ENCODE data around the gene GTF3C4.

The GTF3C4 gene

DNA sequence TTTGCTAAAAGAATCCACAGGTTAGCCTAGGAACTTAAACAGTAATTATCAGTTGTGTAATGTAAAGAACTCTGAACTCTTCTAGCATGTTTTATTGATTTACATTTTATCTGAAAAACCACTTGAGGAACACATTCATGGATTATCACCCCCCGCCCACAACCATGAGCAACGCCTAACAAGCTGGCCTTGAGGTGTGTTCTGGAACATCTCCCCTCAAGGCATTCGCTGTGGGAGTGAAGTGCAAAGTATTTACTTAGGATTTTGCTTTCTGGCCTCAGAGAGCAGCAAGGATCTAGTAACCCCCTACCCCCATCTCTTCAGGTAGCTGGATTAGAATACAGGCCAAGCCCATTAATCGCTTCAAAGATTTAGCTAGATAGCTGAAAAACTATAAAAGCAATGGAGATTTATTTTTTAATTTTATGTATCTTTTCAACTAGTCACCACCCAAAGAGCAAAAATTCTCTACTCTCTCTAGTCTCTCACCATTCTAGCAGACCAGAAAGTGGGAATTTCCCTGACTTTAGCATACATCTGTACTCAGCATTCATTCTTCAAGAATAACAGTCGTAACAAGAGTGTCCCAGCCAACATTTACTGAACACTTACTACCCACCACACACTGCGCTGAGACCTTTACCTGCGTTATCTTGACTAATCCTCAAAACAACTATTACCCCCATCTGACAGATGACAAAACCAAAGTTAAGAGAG lies 37.7 kb upstream of the GTF3C4 start:
- Histone ChIP-seq H3K4me1 (ENCODE audit: control insufficient read depth in 2 of 2, insufficient read depth in 2 of 2, low read length in 2 of 2) (peaks cover 0 to 20% of the 10 kb centered on the region in 2 donors), H3K9ac (ENCODE audit: low read depth in 1 of 2, low read length in 2 of 2) (no peak overlapping the region), H3K36me3 (ENCODE audit: control insufficient read depth in 2 of 2, insufficient read depth in 2 of 2, low read length in 2 of 2) (peaks cover 11 to 42% of the 10 kb centered on the region in 2 donors), H3K4me3 (ENCODE audit: low read length in 2 of 2) (no peak overlapping the region), H3K27me3 (ENCODE audit: control insufficient read depth in 2 of 2, insufficient read depth in 2 of 2, low read length in 2 of 2) (no peaks in the 10 kb centered on the region), H3K27ac (ENCODE audit: low read depth in 2 of 2, low read length in 2 of 2) (no peak overlapping the region), H3K9me3 (ENCODE audit: control insufficient read depth in 2 of 2, low read length in 2 of 2) (no peaks in the 10 kb centered on the region)

DNA sequence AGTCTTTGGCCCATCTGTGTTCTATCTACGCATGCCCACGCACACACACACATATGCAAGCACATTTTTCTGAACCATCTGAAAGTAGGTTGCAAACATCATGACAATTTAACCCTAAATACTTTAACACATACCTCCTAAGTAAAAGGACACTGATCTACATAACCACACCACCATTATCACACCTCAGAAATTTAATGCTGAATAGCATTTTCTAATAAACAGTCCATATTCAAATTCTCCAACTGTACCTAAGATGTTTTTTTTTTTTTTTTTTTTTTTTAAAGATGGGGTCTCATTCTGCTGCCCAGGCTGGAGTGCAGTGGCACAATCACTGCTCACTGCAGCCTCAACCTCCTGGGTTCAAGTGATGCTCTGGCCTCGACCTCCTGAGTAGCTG lies 35.9 kb upstream of the GTF3C4 start:
- Histone ChIP-seq H3K4me1 (ENCODE audit: control insufficient read depth in 2 of 2, insufficient read depth in 2 of 2, low read length in 2 of 2) (peaks cover 0 to 32% of the 10 kb centered on the region in 2 donors), H3K27ac (ENCODE audit: low read depth in 2 of 2, low read length in 2 of 2) (no peak overlapping the region), H3K4me3 (ENCODE audit: low read length in 2 of 2) (no peak overlapping the region), H3K27me3 (ENCODE audit: control insufficient read depth in 2 of 2, insufficient read depth in 2 of 2, low read length in 2 of 2) (no peaks in the 10 kb centered on the region), H3K36me3 (ENCODE audit: control insufficient read depth in 2 of 2, insufficient read depth in 2 of 2, low read length in 2 of 2) (peaks cover 8 to 27% of the 10 kb centered on the region in 2 donors), H3K9me3 (ENCODE audit: control insufficient read depth in 2 of 2, low read length in 2 of 2) (no peaks in the 10 kb centered on the region), H3K9ac (ENCODE audit: low read depth in 1 of 2, low read length in 2 of 2) (no peak overlapping the region)

DNA sequence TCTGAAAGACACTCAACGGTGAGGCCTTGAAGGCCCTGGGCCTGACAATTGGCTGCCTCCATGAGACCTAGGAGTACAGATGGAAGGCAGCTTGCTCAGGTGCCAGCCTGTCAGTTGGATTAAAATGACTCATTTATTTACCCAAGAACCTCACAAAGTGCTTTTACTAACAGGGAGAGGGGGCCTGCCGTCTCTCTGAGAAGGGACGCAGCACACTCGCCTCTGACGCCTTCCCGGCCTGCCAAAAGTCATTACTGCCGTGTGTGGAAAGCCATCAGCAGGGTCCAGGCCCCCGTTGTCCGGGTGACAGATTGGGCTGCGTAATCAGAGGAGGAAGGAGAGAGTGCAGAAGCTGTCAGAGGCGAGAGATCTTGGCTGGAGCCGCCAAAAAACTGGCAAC lies 32.9 kb upstream of the GTF3C4 start:
- Histone ChIP-seq H3K9me3 (ENCODE audit: control insufficient read depth in 2 of 2, low read length in 2 of 2) (no peaks in the 10 kb centered on the region), H3K9ac (ENCODE audit: low read depth in 1 of 2, low read length in 2 of 2) (peak overlapping the region in 1 of 2 donors; percentile 38), H3K27me3 (ENCODE audit: control insufficient read depth in 2 of 2, insufficient read depth in 2 of 2, low read length in 2 of 2) (no peaks in the 10 kb centered on the region), H3K36me3 (ENCODE audit: control insufficient read depth in 2 of 2, insufficient read depth in 2 of 2, low read length in 2 of 2) (peaks cover 6 to 16% of the 10 kb centered on the region in 2 donors), H3K4me3 (ENCODE audit: low read length in 2 of 2) (no peak overlapping the region), H3K27ac (ENCODE audit: low read depth in 2 of 2, low read length in 2 of 2) (peak overlapping the region in 1 of 2 donors; percentile 58), H3K4me1 (ENCODE audit: control insufficient read depth in 2 of 2, insufficient read depth in 2 of 2, low read length in 2 of 2) (peaks cover 4 to 36% of the 10 kb centered on the region in 2 donors)

DNA sequence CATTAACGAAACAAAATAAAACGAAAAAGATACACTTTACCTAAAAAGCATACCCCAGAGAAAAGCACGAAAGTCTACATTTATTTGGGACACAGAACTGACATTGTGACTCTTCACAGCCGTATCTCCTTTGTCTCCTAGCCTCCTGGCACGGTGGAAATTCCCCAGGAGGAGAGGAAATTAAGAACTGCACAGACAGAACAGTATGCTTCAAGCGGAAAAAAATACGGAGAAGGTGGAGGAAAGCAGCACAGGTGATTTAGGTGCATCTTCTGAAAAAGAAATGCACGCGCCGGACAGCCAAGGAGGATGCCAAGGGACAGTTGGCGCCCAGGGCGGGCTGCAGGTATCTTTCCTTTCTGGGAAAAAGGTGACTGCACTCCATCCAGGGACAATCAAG lies 32.5 kb upstream of the GTF3C4 start:
- peaks cover 6 to 19% of the 10 kb centered on the region in 2 donors for H3K36me3 ChIP-seq (ENCODE audit: control insufficient read depth in 2 of 2, insufficient read depth in 2 of 2, low read length in 2 of 2)
- peaks cover 4 to 32% of the 10 kb centered on the region in 2 donors for H3K4me1 ChIP-seq (ENCODE audit: control insufficient read depth in 2 of 2, insufficient read depth in 2 of 2, low read length in 2 of 2)

DNA sequence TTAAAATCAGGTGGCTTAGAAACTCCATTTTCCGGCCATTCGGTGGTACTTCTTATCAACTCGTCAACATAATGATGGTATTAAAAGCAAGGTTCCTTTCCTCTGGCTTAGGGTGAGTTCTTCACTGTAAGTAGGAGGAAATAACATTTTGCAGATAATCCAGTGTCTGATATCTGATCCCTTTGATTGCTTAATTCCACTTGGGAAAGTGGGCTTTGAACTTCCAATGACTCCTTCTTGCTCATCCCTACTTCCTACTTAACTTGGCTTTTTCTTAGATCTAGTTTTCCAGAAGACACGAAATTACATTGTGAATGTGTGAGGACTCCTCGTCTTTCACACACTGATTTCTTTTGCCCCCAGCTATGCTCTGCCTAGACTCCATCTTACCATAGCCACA lies 32.0 kb upstream of the GTF3C4 start:
- Histone ChIP-seq H3K9me3 (ENCODE audit: control insufficient read depth in 2 of 2, low read length in 2 of 2) (no peaks in the 10 kb centered on the region), H3K4me3 (ENCODE audit: low read length in 2 of 2) (no peak overlapping the region), H3K9ac (ENCODE audit: low read depth in 1 of 2, low read length in 2 of 2) (no peak overlapping the region), H3K27ac (ENCODE audit: low read depth in 2 of 2, low read length in 2 of 2) (no peak overlapping the region), H3K27me3 (ENCODE audit: control insufficient read depth in 2 of 2, insufficient read depth in 2 of 2, low read length in 2 of 2) (no peaks in the 10 kb centered on the region), H3K36me3 (ENCODE audit: control insufficient read depth in 2 of 2, insufficient read depth in 2 of 2, low read length in 2 of 2) (peaks cover 6 to 21% of the 10 kb centered on the region in 2 donors), H3K4me1 (ENCODE audit: control insufficient read depth in 2 of 2, insufficient read depth in 2 of 2, low read length in 2 of 2) (peaks cover 4 to 29% of the 10 kb centered on the region in 2 donors)

More for the DNA sequence above, 32.5 kb upstream of the GTF3C4 start:
- Histone ChIP-seq H3K27ac (ENCODE audit: low read depth in 2 of 2, low read length in 2 of 2) (peak overlapping the region in 1 of 2 donors; percentile 58), H3K9me3 (ENCODE audit: control insufficient read depth in 2 of 2, low read length in 2 of 2) (no peaks in the 10 kb centered on the region), H3K4me3 (ENCODE audit: low read length in 2 of 2) (no peak overlapping the region), H3K27me3 (ENCODE audit: control insufficient read depth in 2 of 2, insufficient read depth in 2 of 2, low read length in 2 of 2) (no peaks in the 10 kb centered on the region), H3K9ac (ENCODE audit: low read depth in 1 of 2, low read length in 2 of 2) (no peak overlapping the region)

DNA sequence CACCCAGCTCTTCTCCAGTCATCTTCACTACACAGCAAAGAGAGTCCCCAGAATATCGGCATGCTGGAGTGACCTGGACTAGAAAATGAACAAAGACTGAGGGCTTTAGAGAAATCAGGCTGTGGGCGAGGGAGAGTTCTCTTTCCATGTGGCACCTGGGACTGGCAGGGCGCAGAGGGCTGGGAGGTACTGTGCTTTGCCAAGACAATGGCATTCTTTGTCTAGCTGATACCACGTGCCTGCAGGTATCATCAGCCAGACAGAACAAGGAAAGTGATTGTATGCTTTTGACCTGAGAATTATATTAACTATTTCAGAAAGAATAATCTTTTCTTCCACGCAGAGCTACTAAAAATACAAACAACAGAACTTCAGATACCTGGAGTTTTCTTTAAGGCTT lies 30.9 kb upstream of the GTF3C4 start:
- peak overlapping the region; percentile 40 to 59 for H3K27ac ChIP-seq (ENCODE audit: low read depth in 2 of 2, low read length in 2 of 2)
- no peak overlapping the region for H3K4me3 ChIP-seq (ENCODE audit: low read length in 2 of 2)
- H3K9ac ChIP-seq (ENCODE audit: low read depth in 1 of 2, low read length in 2 of 2) = peak overlapping the region in 1 of 2 donors; percentile 0
- H3K36me3 ChIP-seq (ENCODE audit: control insufficient read depth in 2 of 2, insufficient read depth in 2 of 2, low read length in 2 of 2) = peaks cover 7 to 24% of the 10 kb centered on the region in 2 donors
- H3K27me3 ChIP-seq (ENCODE audit: control insufficient read depth in 2 of 2, insufficient read depth in 2 of 2, low read length in 2 of 2) = no peaks in the 10 kb centered on the region
- peaks cover 4 to 29% of the 10 kb centered on the region in 2 donors for H3K4me1 ChIP-seq (ENCODE audit: control insufficient read depth in 2 of 2, insufficient read depth in 2 of 2, low read length in 2 of 2)
- no peaks in the 10 kb centered on the region for H3K9me3 ChIP-seq (ENCODE audit: control insufficient read depth in 2 of 2, low read length in 2 of 2)

DNA sequence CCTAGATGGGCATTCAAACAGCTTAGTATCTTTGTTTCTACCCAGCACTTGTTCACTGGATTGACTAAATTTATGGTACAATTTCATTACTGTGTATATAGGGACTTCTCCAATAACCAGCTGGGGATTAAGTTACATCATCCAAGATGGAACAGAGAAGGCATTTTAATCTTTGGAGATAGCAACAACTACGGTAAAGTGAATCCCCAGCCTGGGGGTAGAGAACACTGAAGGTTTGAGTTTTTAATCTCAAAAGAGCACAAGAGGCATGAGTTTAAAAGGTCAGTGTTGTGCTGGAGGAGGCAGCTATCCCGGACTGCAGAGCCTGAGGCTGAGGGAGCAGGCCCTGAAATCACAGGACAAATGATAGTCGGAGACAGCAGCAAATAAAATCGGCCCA lies 29.0 kb upstream of the GTF3C4 start:
- Histone ChIP-seq H3K27me3 (ENCODE audit: control insufficient read depth in 2 of 2, insufficient read depth in 2 of 2, low read length in 2 of 2) (no peaks in the 10 kb centered on the region), H3K36me3 (ENCODE audit: control insufficient read depth in 2 of 2, insufficient read depth in 2 of 2, low read length in 2 of 2) (peaks cover 20 to 40% of the 10 kb centered on the region in 2 donors), H3K27ac (ENCODE audit: low read depth in 2 of 2, low read length in 2 of 2) (no peak overlapping the region), H3K4me1 (ENCODE audit: control insufficient read depth in 2 of 2, insufficient read depth in 2 of 2, low read length in 2 of 2) (peaks cover 4 to 29% of the 10 kb centered on the region in 2 donors), H3K9ac (ENCODE audit: low read depth in 1 of 2, low read length in 2 of 2) (no peak overlapping the region), H3K4me3 (ENCODE audit: low read length in 2 of 2) (no peak overlapping the region), H3K9me3 (ENCODE audit: control insufficient read depth in 2 of 2, low read length in 2 of 2) (no peaks in the 10 kb centered on the region)

DNA sequence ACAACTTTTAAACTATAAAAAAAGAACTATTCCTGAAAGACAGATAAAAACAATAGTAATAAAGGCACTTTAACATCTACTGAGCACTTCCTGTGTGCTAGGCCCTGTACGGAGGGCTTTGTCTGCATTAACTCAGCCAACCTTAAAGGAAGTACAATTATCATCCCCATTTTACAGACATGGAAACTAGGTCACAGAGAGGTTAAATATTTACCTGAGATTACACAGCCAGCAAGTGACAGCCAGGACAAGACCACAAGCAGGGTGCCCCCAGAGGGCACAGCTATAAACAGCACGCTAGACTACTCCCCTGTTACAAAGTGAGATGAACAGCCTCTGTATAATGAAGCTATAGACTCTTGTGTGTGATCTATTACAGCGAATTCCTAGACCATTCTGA lies 26.0 kb upstream of the GTF3C4 start:
- Histone ChIP-seq H3K36me3 (ENCODE audit: control insufficient read depth in 2 of 2, insufficient read depth in 2 of 2, low read length in 2 of 2) (peaks cover 28 to 60% of the 10 kb centered on the region in 2 donors), H3K27me3 (ENCODE audit: control insufficient read depth in 2 of 2, insufficient read depth in 2 of 2, low read length in 2 of 2) (no peaks in the 10 kb centered on the region), H3K4me1 (ENCODE audit: control insufficient read depth in 2 of 2, insufficient read depth in 2 of 2, low read length in 2 of 2) (peaks cover 15 to 17% of the 10 kb centered on the region in 2 donors), H3K9ac (ENCODE audit: low read depth in 1 of 2, low read length in 2 of 2) (no peak overlapping the region), H3K9me3 (ENCODE audit: control insufficient read depth in 2 of 2, low read length in 2 of 2) (no peaks in the 10 kb centered on the region), H3K4me3 (ENCODE audit: low read length in 2 of 2) (no peak overlapping the region), H3K27ac (ENCODE audit: low read depth in 2 of 2, low read length in 2 of 2) (no peak overlapping the region)

DNA sequence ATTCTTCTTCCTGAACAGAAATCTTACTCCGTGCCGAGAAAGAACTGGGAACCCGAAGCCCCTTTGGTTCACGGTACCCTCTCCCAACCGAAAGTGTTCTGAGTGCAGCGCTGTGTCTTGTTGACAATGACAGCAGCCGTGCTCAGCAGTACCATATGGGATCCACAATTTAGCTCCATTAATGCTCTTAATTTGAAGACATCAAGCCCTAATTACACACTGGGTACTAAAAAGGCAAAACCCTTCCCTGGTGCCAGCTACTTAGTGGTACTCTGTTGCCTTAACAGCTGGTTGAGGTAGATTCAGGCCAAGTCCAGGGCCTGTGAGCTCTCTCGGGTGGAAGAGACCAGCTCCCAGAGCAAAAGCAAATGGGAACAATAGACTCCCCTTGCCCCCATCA lies 25.0 kb upstream of the GTF3C4 start:
- H3K4me1 ChIP-seq (ENCODE audit: control insufficient read depth in 2 of 2, insufficient read depth in 2 of 2, low read length in 2 of 2) = peaks cover 15 to 20% of the 10 kb centered on the region in 2 donors
- peaks cover 28 to 62% of the 10 kb centered on the region in 2 donors for H3K36me3 ChIP-seq (ENCODE audit: control insufficient read depth in 2 of 2, insufficient read depth in 2 of 2, low read length in 2 of 2)
- no peak overlapping the region for H3K4me3 ChIP-seq (ENCODE audit: low read length in 2 of 2)
- H3K27ac ChIP-seq (ENCODE audit: low read depth in 2 of 2, low read length in 2 of 2) = no peak overlapping the region
- no peak overlapping the region for H3K9ac ChIP-seq (ENCODE audit: low read depth in 1 of 2, low read length in 2 of 2)
- H3K27me3 ChIP-seq (ENCODE audit: control insufficient read depth in 2 of 2, insufficient read depth in 2 of 2, low read length in 2 of 2) = no peaks in the 10 kb centered on the region
- H3K9me3 ChIP-seq (ENCODE audit: control insufficient read depth in 2 of 2, low read length in 2 of 2) = no peaks in the 10 kb centered on the region

DNA sequence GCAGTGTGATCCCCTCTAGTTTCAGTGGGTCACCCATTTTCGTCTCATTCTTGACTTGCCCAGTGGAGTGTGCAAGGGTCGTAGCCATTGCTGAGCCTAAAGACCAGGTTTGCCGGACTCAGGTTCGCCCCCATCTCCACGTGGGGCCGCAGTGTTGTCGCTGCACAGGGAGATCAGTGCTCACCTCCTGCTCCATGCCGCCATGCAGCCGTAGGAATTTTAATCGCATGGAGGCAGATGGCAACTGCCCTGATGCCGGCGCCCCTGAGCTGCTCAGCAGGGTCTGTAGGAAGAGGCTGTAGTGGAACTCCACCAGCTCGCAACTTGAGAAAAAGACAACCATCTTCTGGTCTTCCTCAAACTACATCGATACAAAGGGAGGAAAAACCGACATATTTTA lies 24.6 kb upstream of the GTF3C4 start:
- Histone ChIP-seq H3K9me3 (ENCODE audit: control insufficient read depth in 2 of 2, low read length in 2 of 2) (no peaks in the 10 kb centered on the region), H3K4me3 (ENCODE audit: low read length in 2 of 2) (no peak overlapping the region), H3K27me3 (ENCODE audit: control insufficient read depth in 2 of 2, insufficient read depth in 2 of 2, low read length in 2 of 2) (no peaks in the 10 kb centered on the region), H3K4me1 (ENCODE audit: control insufficient read depth in 2 of 2, insufficient read depth in 2 of 2, low read length in 2 of 2) (peaks cover 15 to 24% of the 10 kb centered on the region in 2 donors), H3K36me3 (ENCODE audit: control insufficient read depth in 2 of 2, insufficient read depth in 2 of 2, low read length in 2 of 2) (peaks cover 28 to 66% of the 10 kb centered on the region in 2 donors), H3K9ac (ENCODE audit: low read depth in 1 of 2, low read length in 2 of 2) (no peak overlapping the region), H3K27ac (ENCODE audit: low read depth in 2 of 2, low read length in 2 of 2) (no peak overlapping the region)
